ENCODE results near the gene P4HB.

Gene P4HB

GRCh38 chr17:81888105-81888987 is 28.0 kb upstream of the P4HB start:
- no peak for DNase-seq
- TF ChIP-seq GATA1 (IDR thresholded peaks at IDR 0.05; ENCODE audit: low read depth, low read length), result no peak
- TF ChIP-seq POLR2A (IDR thresholded peaks at IDR 0.05; ENCODE audit: low read length), result no peak

GRCh38 chr17:81885869-81886548 is 25.7 kb upstream of the P4HB start:
- DNase-seq, result peak; percentile 67 to 76

GRCh38 chr17:81885454-81885853 is 25.1 kb upstream of the P4HB start:
- DNase-seq, result no peak
- no peak for TF ChIP-seq GATA1 (IDR thresholded peaks at IDR 0.05; ENCODE audit: low read depth, low read length)
- TF ChIP-seq POLR2A (IDR thresholded peaks at IDR 0.05; ENCODE audit: low read length), result no peak

More at GRCh38 chr17:81885869-81886548, 25.7 kb upstream of the P4HB start:
- TF ChIP-seq POLR2A (IDR thresholded peaks at IDR 0.05; ENCODE audit: low read length), result peak; percentile 24
- TF ChIP-seq GATA1 (IDR thresholded peaks at IDR 0.05; ENCODE audit: low read depth, low read length), result no peak

GRCh38 chr17:81884968-81885367 is 24.6 kb upstream of the P4HB start:
- no peak for DNase-seq
- no peak for TF ChIP-seq POLR2A (IDR thresholded peaks at IDR 0.05; ENCODE audit: low read length)
- no peak for TF ChIP-seq GATA1 (IDR thresholded peaks at IDR 0.05; ENCODE audit: low read depth, low read length)

- DNase-seq, result no peak
- no peak for TF ChIP-seq GATA1 (IDR thresholded peaks at IDR 0.05; ENCODE audit: low read depth, low read length)
- no peak for TF ChIP-seq POLR2A (IDR thresholded peaks at IDR 0.05; ENCODE audit: low read length)
Observed at GRCh38 chr17:81884520-81884919, 24.2 kb upstream of the P4HB start.

GRCh38 chr17:81879121-81879520 is 18.8 kb upstream of the P4HB start:
- no peak for TF ChIP-seq GATA1 (IDR thresholded peaks at IDR 0.05; ENCODE audit: low read depth, low read length)
- TF ChIP-seq POLR2A (IDR thresholded peaks at IDR 0.05; ENCODE audit: low read length), result no peak
- no peak for DNase-seq

GRCh38 chr17:81878294-81878693 is 18.0 kb upstream of the P4HB start:
- no peak for TF ChIP-seq POLR2A (IDR thresholded peaks at IDR 0.05; ENCODE audit: low read length)
- no peak for TF ChIP-seq GATA1 (IDR thresholded peaks at IDR 0.05; ENCODE audit: low read depth, low read length)
- no peak for DNase-seq

- DNase-seq, result no peak
- no peak for TF ChIP-seq POLR2A (IDR thresholded peaks at IDR 0.05; ENCODE audit: low read length)
- TF ChIP-seq GATA1 (IDR thresholded peaks at IDR 0.05; ENCODE audit: low read depth, low read length), result no peak
Observed at GRCh38 chr17:81877569-81877968, 17.2 kb upstream of the P4HB start.

- TF ChIP-seq POLR2A (IDR thresholded peaks at IDR 0.05; ENCODE audit: low read length) (peak; percentile 84), GATA1 (IDR thresholded peaks at IDR 0.05; ENCODE audit: low read depth, low read length) (no peak)
Observed at GRCh38 chr17:81871387-81872230, 11.3 kb upstream of the P4HB start.

GRCh38 chr17:81870981-81871386 is 10.6 kb upstream of the P4HB start, which contains the start of gene ARHGDIA:
Gene ARHGDIA (minus strand): TSS chr17:81871337. CDS start chr17:81869930, 1,407 bp downstream.
- no peak for DNase-seq
- no peak for TF ChIP-seq GATA1 (IDR thresholded peaks at IDR 0.05; ENCODE audit: low read depth, low read length)

More at GRCh38 chr17:81871387-81872230, 11.3 kb upstream of the P4HB start:
- peak; percentile 94 to 97 for DNase-seq

GRCh38 chr17:81870131-81870980 is 10.0 kb upstream of the P4HB start:
- peak; percentile 62 to 74 for DNase-seq

GRCh38 chr17:81869221-81870130 is 9.1 kb upstream of the P4HB start:
- peak; percentile 53 to 68 for DNase-seq
- TF ChIP-seq POLR2A (IDR thresholded peaks at IDR 0.05; ENCODE audit: low read length) (no peak), GATA1 (IDR thresholded peaks at IDR 0.05; ENCODE audit: low read depth, low read length) (no peak)

More at GRCh38 chr17:81870131-81870980, 10.0 kb upstream of the P4HB start:
- TF ChIP-seq GATA1 (IDR thresholded peaks at IDR 0.05; ENCODE audit: low read depth, low read length) (no peak), POLR2A (IDR thresholded peaks at IDR 0.05; ENCODE audit: low read length) (no peak)
